GM19351 (cell line): ENCODE data around the gene DCDC1.
A peak's percentile ranks its signal among the peaks of the same experiment; 100 is the strongest.
"Not testable (repeated sequence)": the region's sequence is repeated elsewhere in the genome, so short reads cannot be mapped to it uniquely, and the experiment has no call there.

Experiments used
- ATAC-seq: cut with Tn5 transposase; IDR thresholded peaks from one replicate; pipeline ENCODE4 v1.9.1; 2021; ENCODE audit warnings: mild to moderate bottlenecking, moderate library complexity; ENCODE audit not compliant: unreplicated experiment

DCDC1 gene

GRCh38 chr11:30991802-30992512 lies 377.6 kb downstream of the DCDC1 start:
- ATAC-seq, result peak; percentile 26

- ATAC-seq, result no peak
Measured at GRCh38 chr11:30991376-30991775, 378.2 kb downstream of the DCDC1 start.

- ATAC-seq, result no peak
Measured at GRCh38 chr11:30990625-30991296, 378.8 kb downstream of the DCDC1 start.

GRCh38 chr11:30987819-30988218 lies 381.7 kb downstream of the DCDC1 start:
- no peak for ATAC-seq

GRCh38 chr11:30985536-30985935 lies 384.0 kb downstream of the DCDC1 start:
- ATAC-seq, result no peak

GRCh38 chr11:30984827-30985226 lies 384.7 kb downstream of the DCDC1 start:
- no peak for ATAC-seq

GRCh38 chr11:30984442-30984816 lies 385.1 kb downstream of the DCDC1 start:
- no peak for ATAC-seq

- no peak for ATAC-seq
Measured at GRCh38 chr11:30983776-30984441, 385.6 kb downstream of the DCDC1 start.

GRCh38 chr11:30983143-30983542 lies 386.4 kb downstream of the DCDC1 start:
- ATAC-seq, result no peak

- no peak for ATAC-seq
Measured at GRCh38 chr11:30967579-30967978, 402.0 kb downstream of the DCDC1 start.

GRCh38 chr11:30960387-30960992 lies 409.0 kb downstream of the DCDC1 start:
- ATAC-seq, result peak; percentile 52

GRCh38 chr11:30956751-30957150 lies 412.8 kb downstream of the DCDC1 start:
- no peak for ATAC-seq

GRCh38 chr11:30949838-30950237 lies 419.7 kb downstream of the DCDC1 start:
- no peak for ATAC-seq

GRCh38 chr11:30947715-30948114 lies 421.8 kb downstream of the DCDC1 start:
- ATAC-seq, result not testable (repeated sequence)

GRCh38 chr11:30938810-30939209 lies 430.7 kb downstream of the DCDC1 start:
- ATAC-seq, result no peak

- ATAC-seq, result no peak
Measured at GRCh38 chr11:30938171-30938570, 431.4 kb downstream of the DCDC1 start.

- ATAC-seq, result no peak
Measured at GRCh38 chr11:30936491-30936890, 433.0 kb downstream of the DCDC1 start.

- ATAC-seq, result no peak
Measured at GRCh38 chr11:30935861-30936260, 433.7 kb downstream of the DCDC1 start.

GRCh38 chr11:30926130-30926529 lies 443.4 kb downstream of the DCDC1 start:
- no peak for ATAC-seq

GRCh38 chr11:30921811-30922210 lies 447.7 kb downstream of the DCDC1 start:
- ATAC-seq, result no peak

GRCh38 chr11:30919389-30920152 lies 450.0 kb downstream of the DCDC1 start:
- ATAC-seq, result peak; percentile 63
